DND-41 (cell line): Measurements from ENCODE around the gene EYA4.

Source experiments
- ATAC-seq: fragments of 200-7000 bp; cut with Tn5 transposase; 3 replicates; pipeline ENCODE4 v1.9.1; 2021; ENCODE audit warnings: low read depth; ENCODE audit not compliant: insufficient read depth
- DNase-seq: peaks from one replicate; pipeline ENCODE4 v3.0.0-alpha.2; 2020
- H2AFZ ChIP-seq: 2 replicates; pipeline ENCODE4 v1.6.0; 2012; ENCODE audit warnings: low read depth, low read length
- H3K27ac ChIP-seq: 2 replicates; pipeline ENCODE4 v1.5.1; 2012; ENCODE audit warnings: low read length, inconsistent platforms
- H3K27me3 ChIP-seq: fragments of 200-600 bp; sonication (generic); 2 replicates; pipeline ENCODE4 v1.6.0; 2012; ENCODE audit warnings: low read length, mild to moderate bottlenecking, inconsistent platforms; ENCODE audit not compliant: insufficient read depth, poor library complexity
- H3K36me3 ChIP-seq: 2 replicates; pipeline ENCODE4 v1.5.1; 2012; ENCODE audit warnings: low read length, inconsistent platforms; ENCODE audit not compliant: insufficient read depth
- H3K4me1 ChIP-seq: 2 replicates; pipeline ENCODE4 v1.5.1; 2012; ENCODE audit warnings: mild to moderate bottlenecking, low read length; ENCODE audit not compliant: insufficient read depth
- H3K4me2 ChIP-seq: 2 replicates; pipeline ENCODE4 v1.6.0; 2012; ENCODE audit warnings: mild to moderate bottlenecking, moderate library complexity, low read length, inconsistent platforms; ENCODE audit not compliant: insufficient read depth
- H3K4me3 ChIP-seq, 2 experiments: fragments of 200-600 bp in 1 of 2; shearing (Covaris generic) in 1 of 2; 2 replicates each; pipeline ENCODE4 v1.5.1; 2012 to 2016; ENCODE audit warnings: inconsistent platforms in 2 of 2, low read length in 2 of 2, mild to moderate bottlenecking in 2 of 2, low read depth in 1 of 2, moderate library complexity in 1 of 2
- H3K79me2 ChIP-seq: 2 replicates; pipeline ENCODE4 v1.6.0; 2012; ENCODE audit warnings: low read length, inconsistent platforms; ENCODE audit not compliant: insufficient read depth
- H3K9ac ChIP-seq: 2 replicates; pipeline ENCODE4 v1.6.0; 2012; ENCODE audit warnings: low read depth, mild to moderate bottlenecking, inconsistent platforms, low read length, moderate library complexity
- H3K9me3 ChIP-seq: 2 replicates; pipeline ENCODE4 v1.5.1; 2012; ENCODE audit warnings: low read length, moderate library complexity, mild to moderate bottlenecking, inconsistent platforms; ENCODE audit not compliant: insufficient read depth, severe bottlenecking
- H4K20me1 ChIP-seq: 2 replicates; pipeline ENCODE4 v1.6.0; 2012; ENCODE audit warnings: low read length; ENCODE audit not compliant: insufficient read depth
- CTCF ChIP-seq: IDR thresholded peaks from 2 replicates; pipeline ENCODE4 v1.5.1; 2012; ENCODE audit warnings: borderline replicate concordance, low read length, moderate library complexity, mild to moderate bottlenecking; ENCODE audit not compliant: poor library complexity, severe bottlenecking; ENCODE audit errors: extremely low read depth
- EZH2 ChIP-seq: IDR thresholded peaks from 3 replicates; pipeline ENCODE4 v1.6.1; 2012; ENCODE audit warnings: borderline replicate concordance, low read depth, mild to moderate bottlenecking, moderate library complexity, low read length, inconsistent platforms; ENCODE audit not compliant: severe bottlenecking

Gene EYA4

DNA sequence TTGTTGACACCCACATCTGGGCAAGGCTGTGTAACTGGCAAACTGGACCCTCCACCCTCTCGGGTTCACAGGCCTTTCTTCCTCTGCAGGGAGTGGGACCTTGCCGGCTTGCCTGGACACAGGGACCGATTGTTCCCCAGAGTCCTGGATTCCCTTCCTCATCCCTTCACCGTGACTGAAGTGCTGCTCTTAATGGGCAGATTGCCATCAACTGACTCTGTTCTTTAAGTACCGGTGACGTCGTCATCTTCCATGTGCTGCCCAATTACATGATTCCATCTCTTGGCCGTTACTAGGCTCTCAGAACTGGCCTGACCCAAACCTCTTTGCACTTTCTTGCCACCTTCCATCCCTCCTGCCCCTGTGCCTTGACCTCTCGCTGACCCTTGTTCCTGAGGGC is 85.4 kb downstream of the EYA4 start:
- no peak overlapping the region for H3K27ac ChIP-seq
- no peaks in the 10 kb centered on the region for H3K4me1 ChIP-seq
- no peak overlapping the region for H3K4me2 ChIP-seq
- H3K36me3 ChIP-seq = no peaks in the 10 kb centered on the region
- H4K20me1 ChIP-seq = no peaks in the 10 kb centered on the region
- no peak for ATAC-seq
- H3K27me3 ChIP-seq = no peaks in the 10 kb centered on the region
- no peak overlapping the region for H2AFZ ChIP-seq
- no peaks in the 10 kb centered on the region for H3K9me3 ChIP-seq
- TF ChIP-seq EZH2 (no peak), CTCF (no peak)
- H3K79me2 ChIP-seq = no peaks in the 10 kb centered on the region
- H3K4me3 ChIP-seq = no peak overlapping the region
- DNase-seq = no peak
- H3K9ac ChIP-seq = no peak overlapping the region

GRCh38 chr6:133333852-133334251 is 92.7 kb downstream of the EYA4 start:
- no peak overlapping the region for H2AFZ ChIP-seq
- H3K4me2 ChIP-seq = no peak overlapping the region
- no peaks in the 10 kb centered on the region for H3K4me1 ChIP-seq
- no peaks in the 10 kb centered on the region for H4K20me1 ChIP-seq
- TF ChIP-seq EZH2 = no peak
- TF ChIP-seq CTCF = no peak
- H3K27me3 ChIP-seq = peaks cover 4% of the 10 kb centered on the region
- H3K9ac ChIP-seq = no peak overlapping the region
- DNase-seq (no peak), ATAC-seq (no peak)
- H3K79me2 ChIP-seq = no peaks in the 10 kb centered on the region
- no peak overlapping the region for H3K27ac ChIP-seq
- no peak overlapping the region for H3K4me3 ChIP-seq
- H3K36me3 ChIP-seq = no peaks in the 10 kb centered on the region
- H3K9me3 ChIP-seq = no peaks in the 10 kb centered on the region

DNA sequence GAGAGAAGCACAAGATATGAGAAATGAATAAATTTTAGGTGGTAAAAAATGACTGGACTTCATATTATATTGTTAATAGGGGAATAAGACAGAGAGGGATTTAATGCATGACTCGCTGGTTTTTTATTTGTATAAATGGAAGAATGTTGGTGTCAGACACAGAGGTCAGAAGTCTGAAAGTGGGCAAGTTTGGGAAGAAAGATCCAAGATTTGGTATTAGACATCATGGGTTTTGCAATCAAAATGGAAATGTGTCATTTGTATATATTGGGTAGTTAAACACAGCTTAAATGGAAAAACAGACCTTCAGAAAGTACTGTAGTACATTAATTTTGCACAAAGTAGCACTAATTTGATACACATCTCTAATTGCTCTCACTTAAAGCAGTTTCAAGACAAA is 96.2 kb downstream of the EYA4 start:
- no peak overlapping the region for H2AFZ ChIP-seq
- H3K9me3 ChIP-seq = no peaks in the 10 kb centered on the region
- ATAC-seq = no peak
- H3K4me2 ChIP-seq = no peak overlapping the region
- no peak overlapping the region for H3K4me3 ChIP-seq
- H3K4me1 ChIP-seq = no peaks in the 10 kb centered on the region
- no peaks in the 10 kb centered on the region for H3K79me2 ChIP-seq
- H3K27me3 ChIP-seq = peaks cover 4% of the 10 kb centered on the region
- no peaks in the 10 kb centered on the region for H4K20me1 ChIP-seq
- no peak for DNase-seq
- H3K27ac ChIP-seq = no peak overlapping the region
- TF ChIP-seq CTCF (no peak), EZH2 (no peak)
- no peak overlapping the region for H3K9ac ChIP-seq
- H3K36me3 ChIP-seq = no peaks in the 10 kb centered on the region
